IPS DF 6.9 (cell line): ENCODE measurements around the gene GAPDH.
"Not testable (repeated sequence)": the region's sequence is repeated elsewhere in the genome, so short reads cannot be mapped to it uniquely, and the experiment has no call there.

Source experiments
- DNase-seq: peaks from one replicate; pipeline ENCODE4 v3.0.0-alpha.2; 2013; ENCODE audit warnings: low read depth, low spot score
- H3K27ac ChIP-seq: one replicate; pipeline ENCODE4 v1.5.1; 2013; ENCODE audit warnings: low read length, control low read depth
- H3K27me3 ChIP-seq: 2 replicates; pipeline ENCODE4 v1.6.1; 2013; ENCODE audit warnings: mild to moderate bottlenecking, low read length; ENCODE audit not compliant: control insufficient read depth, insufficient read depth
- H3K36me3 ChIP-seq: 2 replicates; pipeline ENCODE4 v1.6.1; 2013; ENCODE audit warnings: low read length; ENCODE audit not compliant: control insufficient read depth, insufficient read depth
- H3K4me1 ChIP-seq: 2 replicates; pipeline ENCODE4 v1.6.1; 2013; ENCODE audit warnings: low read length; ENCODE audit not compliant: control insufficient read depth, insufficient read depth
- H3K4me3 ChIP-seq: 2 replicates; pipeline ENCODE4 v1.5.1; 2013; ENCODE audit warnings: mild to moderate bottlenecking, low read length
- H3K9me3 ChIP-seq: 2 replicates; pipeline ENCODE4 v1.6.1; 2013; ENCODE audit warnings: low read length, inconsistent platforms; ENCODE audit not compliant: control insufficient read depth, insufficient read depth
- WGBS: extraction: QIAGEN DNeasy Blood & Tissue Kit; methylation state at CpG from one replicate; pipeline ENCODE4 v1.1.7; 2013; ENCODE audit warnings: mixed read lengths, missing lambda C conversion rate; ENCODE audit not compliant: insufficient read length, insufficient coverage; 5-methylcytosine and 5-hydroxymethylcytosine counted together

The GAPDH gene

GRCh38 chr12:6536894-6537579 is 2.7 kb downstream of the GAPDH start:
- no peak overlapping the region for H3K27ac ChIP-seq
- DNase-seq = no peak
- peaks cover 34% of the 10 kb centered on the region for H3K36me3 ChIP-seq
- H3K4me1 ChIP-seq = peaks cover 12% of the 10 kb centered on the region
- H3K4me3 ChIP-seq = no peak overlapping the region
- H3K9me3 ChIP-seq = no peaks in the 10 kb centered on the region
- no CpG with 5 or more reads among the region's 19 CpGs for WGBS
- H3K27me3 ChIP-seq = no peaks in the 10 kb centered on the region

DNA sequence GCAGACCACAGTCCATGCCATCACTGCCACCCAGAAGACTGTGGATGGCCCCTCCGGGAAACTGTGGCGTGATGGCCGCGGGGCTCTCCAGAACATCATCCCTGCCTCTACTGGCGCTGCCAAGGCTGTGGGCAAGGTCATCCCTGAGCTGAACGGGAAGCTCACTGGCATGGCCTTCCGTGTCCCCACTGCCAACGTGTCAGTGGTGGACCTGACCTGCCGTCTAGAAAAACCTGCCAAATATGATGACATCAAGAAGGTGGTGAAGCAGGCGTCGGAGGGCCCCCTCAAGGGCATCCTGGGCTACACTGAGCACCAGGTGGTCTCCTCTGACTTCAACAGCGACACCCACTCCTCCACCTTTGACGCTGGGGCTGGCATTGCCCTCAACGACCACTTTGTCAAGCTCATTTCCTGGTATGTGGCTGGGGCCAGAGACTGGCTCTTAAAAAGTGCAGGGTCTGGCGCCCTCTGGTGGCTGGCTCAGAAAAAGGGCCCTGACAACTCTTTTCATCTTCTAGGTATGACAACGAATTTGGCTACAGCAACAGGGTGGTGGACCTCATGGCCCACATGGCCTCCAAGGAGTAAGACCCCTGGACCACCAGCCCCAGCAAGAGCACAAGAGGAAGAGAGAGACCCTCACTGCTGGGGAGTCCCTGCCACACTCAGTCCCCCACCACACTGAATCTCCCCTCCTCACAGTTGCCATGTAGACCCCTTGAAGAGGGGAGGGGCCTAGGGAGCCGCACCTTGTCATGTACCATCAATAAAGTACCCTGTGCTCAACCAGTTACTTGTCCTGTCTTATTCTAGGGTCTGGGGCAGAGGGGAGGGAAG is 3.5 kb downstream of the GAPDH start:
- H3K27me3 ChIP-seq, H3K9me3 ChIP-seq, H3K4me3 ChIP-seq, H3K4me1 ChIP-seq, H3K27ac ChIP-seq, DNase-seq: not testable (repeated sequence)
- H3K36me3 ChIP-seq = peaks cover 34% of the 10 kb centered on the region
- WGBS = no CpG with 5 or more reads among the region's 17 CpGs

- H3K36me3 ChIP-seq = peaks cover 34% of the 10 kb centered on the region
- WGBS = no CpG with 5 or more reads among the region's 24 CpGs
- no peaks in the 10 kb centered on the region for H3K27me3 ChIP-seq
- peaks cover 8% of the 10 kb centered on the region; the same call in 1 of the 2 replicates for H3K4me1 ChIP-seq
- H3K4me3 ChIP-seq = no peak overlapping the region
- no peak for DNase-seq
- H3K27ac ChIP-seq = no peak overlapping the region
- no peaks in the 10 kb centered on the region for H3K9me3 ChIP-seq
Measured at GRCh38 chr12:6538420-6539313, 4.3 kb downstream of the GAPDH start.

- Histone ChIP-seq H3K9me3 (no peaks in the 10 kb centered on the region), H3K27ac (no peak overlapping the region), H3K27me3 (no peaks in the 10 kb centered on the region), H3K4me3 (no peak overlapping the region), H3K4me1 (peaks cover 8% of the 10 kb centered on the region; the same call in 1 of the 2 replicates), H3K36me3 (peaks cover 34% of the 10 kb centered on the region)
- no CpG with 5 or more reads among the region's 5 CpGs for WGBS
- no peak for DNase-seq
Measured at GRCh38 chr12:6539314-6539682, 5.0 kb downstream of the GAPDH start.

DNA sequence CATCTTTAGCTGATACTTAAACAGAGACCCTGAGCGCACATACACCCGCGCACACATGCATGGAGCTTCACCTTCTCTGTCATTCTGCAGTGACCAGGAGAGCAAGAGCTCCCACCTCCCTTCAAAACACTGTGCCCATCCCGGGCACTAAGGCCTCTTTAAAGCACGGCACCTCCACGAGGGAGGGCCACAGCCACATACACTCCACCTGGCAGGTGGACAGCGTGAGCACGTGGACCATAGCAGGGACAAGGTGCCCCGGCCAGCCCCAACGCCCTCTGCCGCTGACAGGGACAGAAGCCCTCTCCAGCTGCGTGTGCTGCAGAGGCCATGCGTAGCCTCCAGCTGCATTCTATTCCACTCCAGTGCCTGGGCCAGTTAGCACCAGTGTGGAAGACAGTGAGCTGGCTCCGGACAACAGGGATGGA is 5.4 kb downstream of the GAPDH start:
- Histone ChIP-seq H3K36me3 (peaks cover 34% of the 10 kb centered on the region), H3K27me3 (no peaks in the 10 kb centered on the region), H3K4me3 (no peak overlapping the region), H3K9me3 (no peaks in the 10 kb centered on the region), H3K27ac (no peak overlapping the region), H3K4me1 (peaks cover 8% of the 10 kb centered on the region; the same call in 1 of the 2 replicates)
- WGBS = no CpG with 5 or more reads among the region's 14 CpGs
- DNase-seq = no peak

DNA sequence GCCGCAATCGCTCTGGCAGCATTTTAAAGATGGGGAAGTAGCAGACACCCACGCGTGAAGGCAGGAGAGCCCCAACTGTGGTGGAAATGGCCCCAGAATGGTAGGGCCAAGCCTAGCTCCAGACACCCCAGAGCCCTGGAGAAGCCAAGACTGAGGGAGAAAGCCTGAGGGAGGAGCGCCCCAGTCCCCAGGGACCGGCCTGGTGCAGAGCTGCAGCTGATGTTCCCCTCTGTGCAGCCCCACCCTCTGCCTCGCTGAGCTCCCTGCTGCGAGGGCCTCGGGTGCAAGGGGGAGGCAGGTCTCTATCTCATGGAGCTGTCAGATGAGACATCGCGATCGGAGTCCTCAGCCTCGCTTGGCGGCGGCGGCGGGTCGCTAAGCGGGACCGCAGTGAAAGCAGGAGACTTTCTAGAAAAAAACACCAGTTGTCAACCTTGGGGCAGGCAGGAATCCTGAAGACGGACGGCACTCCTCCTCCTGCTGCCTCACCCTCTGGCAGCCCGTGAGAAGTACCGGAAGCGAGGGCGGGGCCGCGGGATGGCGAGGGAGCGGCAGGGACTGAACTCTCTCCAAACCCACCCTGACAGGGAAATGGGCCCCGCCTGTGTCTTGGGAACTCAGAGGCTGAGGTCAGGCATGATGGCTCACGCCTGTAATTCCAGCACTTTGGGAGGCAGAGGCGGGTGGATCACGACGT is 6.0 kb downstream of the GAPDH start:
- DNase-seq = no peak
- Histone ChIP-seq H3K27me3 (no peaks in the 10 kb centered on the region), H3K4me3 (no peak overlapping the region), H3K9me3 (no peaks in the 10 kb centered on the region), H3K27ac (no peak overlapping the region), H3K36me3 (peaks cover 33% of the 10 kb centered on the region), H3K4me1 (peaks cover 8% of the 10 kb centered on the region; the same call in 1 of the 2 replicates)
- WGBS = no CpG with 5 or more reads among the region's 35 CpGs

- Histone ChIP-seq H3K27me3 (no peaks in the 10 kb centered on the region), H3K36me3 (peaks cover 24% of the 10 kb centered on the region), H3K4me3 (no peak overlapping the region), H3K9me3 (no peaks in the 10 kb centered on the region), H3K4me1 (peaks cover 8% of the 10 kb centered on the region; the same call in 1 of the 2 replicates), H3K27ac (no peak overlapping the region)
- no peak for DNase-seq
- WGBS = no CpG with 5 or more reads among the region's 26 CpGs
Measured at GRCh38 chr12:6541371-6542165, 7.3 kb downstream of the GAPDH start.

GRCh38 chr12:6542209-6543009 is 8.1 kb downstream of the GAPDH start:
- DNase-seq = no peak
- peaks cover 8% of the 10 kb centered on the region; the same call in 1 of the 2 replicates for H3K4me1 ChIP-seq
- peaks cover 16% of the 10 kb centered on the region for H3K36me3 ChIP-seq
- no peak overlapping the region for H3K27ac ChIP-seq
- no CpG with 5 or more reads among the region's 13 CpGs for WGBS
- no peaks in the 10 kb centered on the region for H3K27me3 ChIP-seq
- no peaks in the 10 kb centered on the region for H3K9me3 ChIP-seq
- H3K4me3 ChIP-seq = no peak overlapping the region

- Histone ChIP-seq H3K27ac (no peak overlapping the region), H3K9me3 (no peaks in the 10 kb centered on the region), H3K4me3 (no peak overlapping the region), H3K36me3 (peaks cover 8% of the 10 kb centered on the region), H3K4me1 (peaks cover 4% of the 10 kb centered on the region; the same call in 1 of the 2 replicates), H3K27me3 (no peaks in the 10 kb centered on the region)
- no CpG with 5 or more reads among the region's 10 CpGs for WGBS
- no peak for DNase-seq
Measured at GRCh38 chr12:6546016-6546415, 11.7 kb downstream of the GAPDH start.
